Measurements from ENCODE around the gene SLC24A1. TPM values are rescaled to one million over a fixed set of nuclear protein-coding genes. Genes with fewer than 3 reads are reported as not detected.

Gene SLC24A1
- total and polyA plus RNA-seq, 2 of the 4 experiments (the other 2 are of a cell fraction), result 3.6 to 4.9 TPM

DNA sequence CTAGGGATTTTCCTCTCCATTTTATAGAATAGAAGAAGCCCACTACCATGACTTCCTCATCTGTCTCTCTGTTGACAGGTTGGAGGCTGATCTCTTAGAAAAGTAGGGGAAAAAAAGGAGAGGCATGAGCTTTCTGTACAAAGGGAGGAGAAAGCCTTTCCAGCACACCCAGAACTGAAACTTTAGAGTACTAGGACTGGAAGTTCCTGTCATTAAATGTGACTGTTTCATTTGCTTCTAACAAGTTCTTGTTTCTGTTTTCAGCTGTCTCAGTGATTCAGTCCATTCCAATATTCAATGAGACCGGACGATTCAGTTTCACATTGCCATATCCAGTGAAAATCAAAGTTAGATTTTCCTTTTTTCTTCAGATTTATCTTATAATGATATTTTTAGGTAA is 49.8 kb upstream of the SLC24A1 start:
- ChIA-PET POLR2A (ENCODE audit: unreplicated experiment) (no interaction called here), CTCF (no interaction called here)
- H2BK20ac ChIP-seq (ENCODE audit: low read depth, low read length), result no peak overlapping the region
- H4K8ac ChIP-seq (ENCODE audit: low read depth in 2 of 2, low read length in 2 of 2), result no peak overlapping the region
- no peak overlapping the region for H4K5ac ChIP-seq (ENCODE audit: low read depth, low read length)
- in situ Hi-C loops (cut with MboI; ENCODE audit: low sequenced_read_pairs), result no loop called here
- H3K23ac ChIP-seq (ENCODE audit: low read depth, low read length), result no peak overlapping the region
- H3K18ac ChIP-seq (ENCODE audit: low read depth, low read length), result no peak overlapping the region
- dilution Hi-C loops (cut with HindIII; ENCODE audit: low sequenced_read_pairs, unreplicated experiment), result no loop called here
- H4K20me1 ChIP-seq (ENCODE audit: insufficient read depth, low read length), result 0 out of 2 replicates have a peak, but pooled peaks cover 3% of the 10 kb centered on the region
- no peak overlapping the region for H2AK9ac ChIP-seq (replicated peaks; ENCODE audit: low read depth, low read length, poor library complexity)
- no CpG with 5 or more reads among the region's 2 CpGs for WGBS, 2 experiments (ENCODE audit: extremely low coverage in 2 of 2, insufficient read length in 1 of 2)
- no peak overlapping the region for H3K4me3 ChIP-seq (ENCODE audit: insufficient read depth, low read depth, low read length)
- BruUV-seq (replicated peaks), result no TSS peak
- no peak overlapping the region for H3K56ac ChIP-seq (ENCODE audit: extremely low read depth, insufficient read depth, low read length)
- no peak overlapping the region for H3K4me2 ChIP-seq (ENCODE audit: low read depth, low read length)
- no peak overlapping the region for H3K4ac ChIP-seq (ENCODE audit: low read depth, low read length)
- H2BK120ac ChIP-seq (ENCODE audit: low read depth, low read length), result no peak overlapping the region
- DNase-seq (no peak), ATAC-seq (ENCODE audit: low read depth) (no peak)
- H3K9me3 ChIP-seq (ENCODE audit: control insufficient read depth, insufficient read depth, low read length), result no peaks in the 10 kb centered on the region
- peaks cover 1% of the 10 kb centered on the region for H3K9me1 ChIP-seq (ENCODE audit: insufficient read depth, low read length)
- H3K9ac ChIP-seq (ENCODE audit: low read depth, low read length), result no peak overlapping the region
- H2BK5ac ChIP-seq (ENCODE audit: low read depth, low read length, poor library complexity, severe bottlenecking), result no peak overlapping the region
- TF ChIP-seq RAD21 (IDR thresholded peaks at IDR 0.05; ENCODE audit: low read length) (no peak), CEBPB (IDR thresholded peaks at IDR 0.05; ENCODE audit: low read depth, low read length) (no peak), MAFK (IDR thresholded peaks at IDR 0.05; ENCODE audit: low read depth, low read length) (no peak), BHLHE40 (IDR thresholded peaks at IDR 0.05; ENCODE audit: low read depth, low read length) (no peak), MXI1 (IDR thresholded peaks at IDR 0.05; ENCODE audit: borderline replicate concordance, low read depth, low read length) (no peak), RCOR1 (IDR thresholded peaks at IDR 0.05; ENCODE audit: insufficient replicate concordance, low read length) (no peak), MAZ (IDR thresholded peaks at IDR 0.05; ENCODE audit: borderline replicate concordance, low read depth, low read length) (no peak), CHD1 (IDR thresholded peaks at IDR 0.05; ENCODE audit: low read depth, low read length) (no peak), RFX5 (IDR thresholded peaks at IDR 0.05; ENCODE audit: low read depth, low read length) (no peak), POLR2A (IDR thresholded peaks at IDR 0.05; ENCODE audit: low read depth, low read length) (no peak)
- TF ChIP-seq, protein P1, sequence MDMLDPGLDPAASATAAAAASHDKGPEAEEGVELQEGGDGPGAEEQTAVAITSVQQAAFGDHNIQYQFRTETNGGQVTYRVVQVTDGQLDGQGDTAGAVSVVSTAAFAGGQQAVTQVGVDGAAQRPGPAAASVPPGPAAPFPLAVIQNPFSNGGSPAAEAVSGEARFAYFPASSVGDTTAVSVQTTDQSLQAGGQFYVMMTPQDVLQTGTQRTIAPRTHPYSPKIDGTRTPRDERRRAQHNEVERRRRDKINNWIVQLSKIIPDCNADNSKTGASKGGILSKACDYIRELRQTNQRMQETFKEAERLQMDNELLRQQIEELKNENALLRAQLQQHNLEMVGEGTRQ (IDR thresholded peaks at IDR 0.05; ENCODE audit: low read depth, low read length), result no peak
- TF ChIP-seq, protein P2, sequence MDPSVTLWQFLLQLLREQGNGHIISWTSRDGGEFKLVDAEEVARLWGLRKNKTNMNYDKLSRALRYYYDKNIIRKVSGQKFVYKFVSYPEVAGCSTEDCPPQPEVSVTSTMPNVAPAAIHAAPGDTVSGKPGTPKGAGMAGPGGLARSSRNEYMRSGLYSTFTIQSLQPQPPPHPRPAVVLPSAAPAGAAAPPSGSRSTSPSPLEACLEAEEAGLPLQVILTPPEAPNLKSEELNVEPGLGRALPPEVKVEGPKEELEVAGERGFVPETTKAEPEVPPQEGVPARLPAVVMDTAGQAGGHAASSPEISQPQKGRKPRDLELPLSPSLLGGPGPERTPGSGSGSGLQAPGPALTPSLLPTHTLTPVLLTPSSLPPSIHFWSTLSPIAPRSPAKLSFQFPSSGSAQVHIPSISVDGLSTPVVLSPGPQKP (IDR thresholded peaks at IDR 0.05; ENCODE audit: borderline replicate concordance, low read depth, low read length), result no peak
- H3K27me3 ChIP-seq (ENCODE audit: control insufficient read depth, insufficient read depth, low read length), result no peaks in the 10 kb centered on the region
- intact Hi-C loops (cut with micrococcal nuclease), result no loop called here
- no peak overlapping the region for H3K14ac ChIP-seq (replicated peaks; ENCODE audit: low read depth, low read length)
- no peaks in the 10 kb centered on the region for H3K4me1 ChIP-seq (ENCODE audit: control insufficient read depth, insufficient read depth, low read length)
- no peak overlapping the region for H2BK15ac ChIP-seq (ENCODE audit: low read depth, low read length)
- peaks cover 0 to 1% of the 10 kb centered on the region in 2 experiments; a peak in 2 of 4 replicates for H3K79me1 ChIP-seq (ENCODE audit: low read depth in 1 of 2, low read length in 2 of 2)
- no peak overlapping the region for H2AK5ac ChIP-seq (ENCODE audit: low read depth, low read length)
- no peak overlapping the region for H4K91ac ChIP-seq (ENCODE audit: insufficient read depth, low read depth, low read length)
- H2AFZ ChIP-seq (replicated peaks; ENCODE audit: low read length, poor library complexity), result no peak overlapping the region
- peaks cover 25% of the 10 kb centered on the region for H3K36me3 ChIP-seq (ENCODE audit: control insufficient read depth, insufficient read depth, low read length)
- no peak overlapping the region for H3K27ac ChIP-seq (ENCODE audit: insufficient read depth, low read length)
